NB4 (cell line): Measurements from ENCODE around the gene ADGRG4.
"Not testable (repeated sequence)": the region's sequence is repeated elsewhere in the genome, so short reads cannot be mapped to it uniquely, and the experiment has no call there.

ENCODE experiments used
- DNase-seq: peaks from one replicate; pipeline ENCODE4 v3.0.0; 2010; ENCODE audit warnings: low read depth
- H3K4me3 ChIP-seq: one replicate; pipeline ENCODE4 v1.5.1; 2011; ENCODE audit warnings: mild to moderate bottlenecking, low read depth, low read length, moderate library complexity
- MYC ChIP-seq: IDR thresholded peaks from 2 replicates; pipeline ENCODE4 v1.6.1; 2011; ENCODE audit warnings: low read depth, low read length
- POLR2A ChIP-seq: IDR thresholded peaks from 2 replicates; pipeline ENCODE4 v1.6.1; 2011; ENCODE audit warnings: mild to moderate bottlenecking; ENCODE audit not compliant: insufficient read length; ENCODE audit errors: extremely low read depth
- TF ChIP-seq, protein P1 (sequence below): IDR thresholded peaks from 2 replicates; pipeline ENCODE4 v1.6.1; 2011; ENCODE audit warnings: low read depth, low read length
- TF ChIP-seq, protein P2 (sequence below): IDR thresholded peaks from one replicate; pipeline ENCODE4 v1.5.1; 2012; ENCODE audit warnings: low read depth, low read length

Gene ADGRG4

DNA sequence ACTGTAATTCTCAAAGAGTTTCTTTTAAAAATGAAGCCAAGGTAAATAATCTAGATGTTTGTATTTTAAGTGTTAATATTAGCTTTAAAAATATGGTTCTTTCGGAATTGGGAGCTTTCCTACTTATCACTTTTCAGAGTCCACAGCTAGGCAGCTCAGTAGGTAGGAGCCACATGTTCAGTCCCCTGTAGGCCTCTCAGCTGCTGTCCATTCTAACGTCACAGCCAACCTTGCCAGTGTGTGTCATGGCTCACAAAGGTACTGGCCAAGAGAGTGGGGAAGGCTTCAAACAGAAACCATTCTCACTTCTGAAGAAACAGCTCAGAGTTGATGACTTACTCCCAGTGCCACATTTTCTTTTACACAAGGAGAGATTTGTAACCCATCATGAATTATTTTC lies 137.0 kb downstream of the ADGRG4 start:
- TF ChIP-seq, protein P1, sequence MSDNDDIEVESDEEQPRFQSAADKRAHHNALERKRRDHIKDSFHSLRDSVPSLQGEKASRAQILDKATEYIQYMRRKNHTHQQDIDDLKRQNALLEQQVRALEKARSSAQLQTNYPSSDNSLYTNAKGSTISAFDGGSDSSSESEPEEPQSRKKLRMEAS, result no peak
- TF ChIP-seq MYC (no peak), POLR2A (no peak)
- TF ChIP-seq, protein P2, sequence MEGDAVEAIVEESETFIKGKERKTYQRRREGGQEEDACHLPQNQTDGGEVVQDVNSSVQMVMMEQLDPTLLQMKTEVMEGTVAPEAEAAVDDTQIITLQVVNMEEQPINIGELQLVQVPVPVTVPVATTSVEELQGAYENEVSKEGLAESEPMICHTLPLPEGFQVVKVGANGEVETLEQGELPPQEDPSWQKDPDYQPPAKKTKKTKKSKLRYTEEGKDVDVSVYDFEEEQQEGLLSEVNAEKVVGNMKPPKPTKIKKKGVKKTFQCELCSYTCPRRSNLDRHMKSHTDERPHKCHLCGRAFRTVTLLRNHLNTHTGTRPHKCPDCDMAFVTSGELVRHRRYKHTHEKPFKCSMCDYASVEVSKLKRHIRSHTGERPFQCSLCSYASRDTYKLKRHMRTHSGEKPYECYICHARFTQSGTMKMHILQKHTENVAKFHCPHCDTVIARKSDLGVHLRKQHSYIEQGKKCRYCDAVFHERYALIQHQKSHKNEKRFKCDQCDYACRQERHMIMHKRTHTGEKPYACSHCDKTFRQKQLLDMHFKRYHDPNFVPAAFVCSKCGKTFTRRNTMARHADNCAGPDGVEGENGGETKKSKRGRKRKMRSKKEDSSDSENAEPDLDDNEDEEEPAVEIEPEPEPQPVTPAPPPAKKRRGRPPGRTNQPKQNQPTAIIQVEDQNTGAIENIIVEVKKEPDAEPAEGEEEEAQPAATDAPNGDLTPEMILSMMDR, result no peak
- DNase-seq, result no peak
- H3K4me3 ChIP-seq, result no peak overlapping the region

DNA sequence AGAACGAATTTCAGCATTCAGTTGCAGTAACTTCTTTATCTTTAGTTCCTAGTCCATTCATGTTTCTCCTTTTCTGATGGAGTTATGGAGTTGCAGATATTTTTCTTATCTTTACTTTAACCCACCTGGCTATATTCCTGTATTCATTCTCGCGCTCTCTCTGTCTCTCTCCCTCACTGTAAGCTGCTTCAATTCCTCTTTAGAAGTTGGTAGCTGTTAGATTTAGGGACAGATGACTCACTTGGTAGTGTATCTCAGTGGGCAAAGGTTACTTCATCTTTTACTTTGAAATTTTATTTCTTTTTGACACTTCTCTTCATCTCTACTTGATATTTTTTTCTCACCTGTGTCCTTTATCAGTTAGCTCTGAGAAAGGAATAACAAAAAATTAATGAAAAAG lies 137.4 kb downstream of the ADGRG4 start:
- no peak overlapping the region for H3K4me3 ChIP-seq
- TF ChIP-seq, protein P2, result no peak
- TF ChIP-seq POLR2A, result no peak
- TF ChIP-seq, protein P1, result no peak
- no peak for TF ChIP-seq MYC
- no peak for DNase-seq

DNA sequence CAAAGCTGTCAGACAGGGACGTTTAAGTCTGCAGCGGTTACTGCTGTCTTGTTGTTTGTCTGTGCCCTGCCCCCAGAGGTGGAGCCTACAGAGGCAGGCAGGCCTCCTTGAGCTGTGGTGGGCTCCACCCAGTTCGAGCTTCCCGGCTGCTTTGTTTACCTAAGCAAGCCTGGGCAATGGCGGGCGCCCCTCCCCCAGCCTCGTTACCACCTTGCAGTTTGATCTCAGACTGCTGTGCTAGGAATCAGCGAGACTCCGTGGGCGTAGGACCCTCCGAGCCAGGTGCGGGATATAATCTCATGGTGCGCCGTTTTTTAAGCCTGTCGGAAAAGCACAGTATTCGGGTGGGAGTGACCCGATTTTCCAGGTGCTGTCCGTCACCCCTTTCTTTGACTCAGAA lies 144.9 kb downstream of the ADGRG4 start:
- not testable (repeated sequence) for H3K4me3 ChIP-seq, DNase-seq

DNA sequence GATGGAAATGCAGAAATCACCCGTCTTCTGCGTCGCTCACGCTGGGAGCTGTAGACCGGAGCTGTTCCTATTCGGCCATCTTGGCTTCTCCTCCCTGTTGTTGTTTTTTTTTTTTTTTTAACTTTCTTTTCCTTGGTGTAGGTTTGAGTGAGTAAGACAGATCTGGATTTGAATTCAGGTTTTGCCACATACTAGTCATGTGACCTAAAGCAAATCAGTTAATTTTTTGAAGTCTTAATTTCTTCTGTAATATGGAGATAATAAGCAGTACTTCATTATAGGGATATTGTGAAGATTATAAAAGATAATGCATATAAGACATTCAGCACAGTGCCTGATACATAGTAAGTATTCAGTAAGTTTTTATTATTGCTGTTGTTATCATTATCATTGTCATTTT lies 145.4 kb downstream of the ADGRG4 start:
- no peak for TF ChIP-seq POLR2A
- no peak for TF ChIP-seq MYC
- TF ChIP-seq, protein P2, result no peak
- TF ChIP-seq, protein P1, result no peak
- no peak for DNase-seq
- no peak overlapping the region for H3K4me3 ChIP-seq

DNA sequence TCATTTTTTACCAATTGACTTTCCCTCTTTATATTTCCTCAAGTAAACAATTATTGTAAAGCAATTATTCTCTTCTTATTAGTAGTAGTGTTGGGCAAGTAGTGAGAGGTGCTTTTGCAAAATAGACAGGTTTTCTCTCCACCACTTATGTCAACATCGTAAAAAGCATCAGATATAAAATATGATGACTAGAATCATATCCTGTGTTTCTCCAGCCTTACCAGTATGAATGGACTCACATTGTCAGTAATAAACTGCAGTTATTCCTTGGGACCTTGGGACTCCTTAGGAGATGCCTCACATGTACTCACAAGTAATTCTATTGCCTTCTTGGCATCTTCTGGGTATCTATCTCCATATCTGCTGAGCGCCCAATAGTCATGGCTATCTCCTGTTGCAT lies 146.5 kb downstream of the ADGRG4 start:
- TF ChIP-seq MYC, result no peak
- H3K4me3 ChIP-seq, result no peak overlapping the region
- no peak for DNase-seq

DNA sequence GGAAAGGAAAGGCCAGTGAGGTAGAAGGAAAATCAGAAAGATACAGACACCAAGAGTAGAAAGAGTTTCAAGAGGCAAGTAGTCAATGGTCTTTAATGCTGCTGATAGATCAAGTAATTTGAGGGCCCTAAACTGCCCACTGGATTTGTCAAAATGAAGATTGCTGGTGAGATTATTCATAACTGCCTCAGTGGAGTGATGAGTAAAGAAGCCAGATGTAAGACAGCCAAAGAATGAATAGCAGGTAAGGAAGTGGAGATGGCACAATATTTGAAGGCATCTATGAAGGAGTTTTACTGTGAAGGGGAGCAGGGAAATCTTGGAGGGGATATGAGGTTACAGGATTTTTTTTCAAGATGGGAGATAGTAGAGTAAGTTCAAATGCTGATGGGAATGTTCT lies 147.2 kb downstream of the ADGRG4 start:
- TF ChIP-seq POLR2A, result no peak
- TF ChIP-seq MYC, result no peak
- TF ChIP-seq, protein P2, result no peak
- TF ChIP-seq, protein P1, result no peak
- no peak overlapping the region for H3K4me3 ChIP-seq
- no peak for DNase-seq

DNA sequence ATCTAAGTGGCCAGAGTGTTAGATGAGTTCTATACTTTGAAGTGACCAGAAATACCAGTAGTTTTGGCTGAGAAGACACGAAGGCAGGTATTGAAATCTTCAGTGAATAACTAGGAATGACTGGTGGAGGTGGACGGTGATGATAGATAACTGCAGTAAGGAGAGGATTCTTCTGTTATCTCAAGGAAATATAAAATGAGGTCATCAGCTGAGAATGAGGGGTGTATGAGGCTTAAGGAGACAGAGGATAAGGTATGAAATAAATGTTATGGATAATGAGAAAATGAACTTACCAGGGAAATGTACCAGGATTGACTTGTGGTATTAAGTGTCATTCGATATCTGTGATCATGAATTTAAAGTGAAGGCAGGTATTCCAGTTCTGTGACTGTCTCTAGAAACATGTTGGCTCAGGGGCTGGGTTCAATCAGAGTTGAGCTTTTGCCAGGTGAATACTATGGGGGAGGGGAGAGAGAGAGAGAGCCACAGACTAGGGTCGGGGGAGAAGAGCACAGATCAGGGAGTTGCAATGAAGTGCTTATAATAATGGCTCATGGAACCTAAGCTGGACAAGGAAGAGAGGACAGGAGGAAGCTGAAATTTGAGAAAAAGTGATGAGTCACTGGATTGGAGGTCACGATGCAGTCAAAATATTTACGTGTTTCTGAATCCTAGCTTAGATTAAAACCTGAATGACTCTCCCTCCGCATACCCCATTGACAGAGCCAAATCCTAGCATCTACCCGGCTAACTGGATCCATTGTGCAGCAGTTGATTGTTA lies 149.5 kb downstream of the ADGRG4 start:
- no peak for DNase-seq
- TF ChIP-seq POLR2A (no peak), MYC (no peak)
- TF ChIP-seq, protein P2, result no peak
- TF ChIP-seq, protein P1, result no peak
- no peak overlapping the region for H3K4me3 ChIP-seq
